Ishikawa (cell line): Measurements from ENCODE around the gene ASAP3.

Experiments used
- EP300 ChIP-seq: IDR thresholded peaks from 2 replicates; pipeline ENCODE4 v1.6.1; 2012; ENCODE audit warnings: borderline replicate concordance
- REST ChIP-seq: IDR thresholded peaks from 2 replicates; pipeline ENCODE4 v1.6.1; 2012; ENCODE audit warnings: low read depth, mild to moderate bottlenecking
- TAF1 ChIP-seq: IDR thresholded peaks from 2 replicates; pipeline ENCODE4 v1.6.1; 2012; ENCODE audit warnings: low read depth, mild to moderate bottlenecking

GRCh38 chr1:23395849-23396248, 88.1 kb downstream of the ASAP3 start:
- TF ChIP-seq REST (no peak), EP300 (no peak), TAF1 (no peak)
